D341Med (cell line): ENCODE data around the gene GLI1.
"Not testable (repeated sequence)": the region's sequence is repeated elsewhere in the genome, so short reads cannot be mapped to it uniquely, and the experiment has no call there.

ENCODE experiments used
- DNase-seq: peaks from one replicate; pipeline ENCODE4 v3.0.0; 2012; ENCODE audit warnings: low spot score

GLI1 gene

GRCh38 chr12:57459750-57460467 lies at the start of gene GLI1:
GLI1 (plus strand) TSS chr12:57459785; CDS start chr12:57463692, 3,907 bp downstream.
- peak; percentile 66 for DNase-seq

- DNase-seq: no peak
These were observed 49.1 kb upstream of the GLI1 start for GRCh38 chr12:57410534-57410933.

- DNase-seq: not testable (repeated sequence)
These were observed 45.4 kb upstream of the GLI1 start for GRCh38 chr12:57414160-57414559.

DNA sequence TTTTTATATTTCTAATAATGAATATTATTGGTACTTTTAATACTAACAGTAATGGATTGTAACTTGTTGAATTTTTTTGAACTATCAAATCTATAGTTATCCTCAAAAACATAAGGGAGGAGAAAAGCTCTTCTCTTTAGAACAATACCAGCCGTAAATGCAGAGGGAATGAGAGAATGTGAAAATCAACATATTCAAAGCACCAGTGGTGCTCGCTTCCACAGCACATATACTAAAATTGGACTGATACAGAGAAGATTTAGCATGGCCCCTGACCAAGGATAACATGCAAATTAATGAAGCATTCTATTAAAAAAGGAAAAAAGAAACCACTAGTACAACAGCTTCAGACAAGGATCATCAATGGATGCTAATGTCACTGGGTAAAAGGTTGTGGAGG lies 44.5 kb upstream of the GLI1 start:
- no peak for DNase-seq

DNA sequence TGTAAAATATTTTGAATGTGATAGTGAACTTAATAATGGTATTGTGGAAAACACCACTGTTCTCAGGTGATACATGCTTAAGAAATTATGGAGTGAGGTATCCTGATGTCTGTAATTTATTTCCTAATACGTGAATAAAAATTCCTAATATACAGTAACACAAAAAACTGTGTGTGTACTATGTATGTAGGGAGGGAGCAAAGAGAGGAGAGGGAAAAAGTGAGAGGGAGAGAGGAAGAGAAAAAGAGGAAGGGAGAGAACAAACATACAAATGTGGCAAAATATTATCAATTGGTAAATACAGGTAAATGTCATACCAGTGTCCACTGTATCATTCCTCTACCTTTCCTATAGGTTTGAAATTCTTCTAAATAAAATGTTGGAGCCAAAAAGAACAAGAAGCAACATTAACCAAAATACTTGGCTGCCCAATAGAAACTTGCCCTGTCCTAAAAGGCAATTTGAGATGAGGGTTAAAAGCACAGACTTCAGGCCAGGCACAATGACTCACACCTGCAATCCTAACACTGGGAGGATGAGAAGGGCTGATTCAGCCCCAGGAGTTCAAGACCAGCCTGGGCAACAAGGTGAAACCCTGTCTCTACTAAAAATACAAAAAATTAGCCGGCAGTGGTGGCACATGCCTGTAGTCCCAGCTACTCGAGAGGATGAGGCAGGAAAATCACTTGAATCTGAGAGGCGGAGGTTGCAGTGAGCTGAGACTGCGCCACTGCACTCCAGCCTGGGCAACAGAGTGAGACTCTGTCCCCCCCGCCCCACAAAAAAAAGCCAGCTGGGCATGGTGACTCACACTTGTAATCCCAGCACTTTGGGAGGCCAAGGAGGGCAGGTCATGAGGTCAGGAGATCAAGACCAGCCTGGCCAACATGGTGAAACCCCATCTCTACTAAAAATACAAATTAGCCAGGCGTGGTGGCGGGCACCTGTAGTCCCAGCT lies 43.3 kb upstream of the GLI1 start:
- DNase-seq: no peak

GRCh38 chr12:57418255-57418654 lies 41.3 kb upstream of the GLI1 start:
- no peak for DNase-seq

DNA sequence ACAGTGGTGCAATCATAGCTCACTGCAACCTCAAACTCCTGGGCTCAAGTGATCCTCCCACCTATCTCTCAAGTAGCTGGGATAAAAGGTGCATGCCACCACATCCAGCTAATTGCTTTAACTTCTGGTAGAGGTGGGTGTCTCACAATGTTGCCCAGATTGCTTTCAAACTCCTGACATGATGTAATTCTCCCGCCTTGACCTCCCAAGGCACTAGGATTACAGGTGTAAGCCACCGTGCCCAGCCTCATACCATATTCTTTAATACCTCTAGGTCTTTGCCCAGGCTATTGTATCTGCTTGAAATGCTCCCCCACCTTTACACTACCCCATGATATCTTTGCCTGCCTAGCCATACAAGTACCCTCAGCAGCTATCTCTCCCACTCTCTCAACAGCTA lies 40.1 kb upstream of the GLI1 start:
- no peak for DNase-seq

- DNase-seq: no peak
These were observed 39.1 kb upstream of the GLI1 start for GRCh38 chr12:57420482-57420881.

DNA sequence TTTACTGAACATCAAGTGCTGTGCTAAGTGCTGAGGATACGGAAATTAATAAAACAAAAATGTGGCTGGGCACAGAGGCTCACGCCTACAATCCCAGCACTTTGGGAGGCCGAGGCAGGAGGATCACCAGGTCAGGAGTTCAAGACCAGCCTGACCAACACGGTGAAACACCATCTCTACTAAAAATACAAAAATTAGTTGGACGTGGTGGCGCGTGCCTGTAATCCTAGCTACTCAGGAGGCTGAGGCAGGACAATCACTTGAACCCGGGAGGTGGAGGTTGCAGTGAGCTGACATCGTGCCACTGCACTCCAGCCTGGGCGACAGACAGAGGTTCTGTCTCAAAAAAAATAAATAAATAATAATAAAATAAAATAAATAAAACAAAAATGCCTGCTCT lies 32.6 kb upstream of the GLI1 start:
- not testable (repeated sequence) for DNase-seq

- DNase-seq: no peak
These were observed 30.6 kb upstream of the GLI1 start for GRCh38 chr12:57428965-57429364.

- no peak for DNase-seq
These were observed 30.0 kb upstream of the GLI1 start for GRCh38 chr12:57429473-57430111.

GRCh38 chr12:57430112-57430930 lies 29.3 kb upstream of the GLI1 start:
- no peak for DNase-seq

DNA sequence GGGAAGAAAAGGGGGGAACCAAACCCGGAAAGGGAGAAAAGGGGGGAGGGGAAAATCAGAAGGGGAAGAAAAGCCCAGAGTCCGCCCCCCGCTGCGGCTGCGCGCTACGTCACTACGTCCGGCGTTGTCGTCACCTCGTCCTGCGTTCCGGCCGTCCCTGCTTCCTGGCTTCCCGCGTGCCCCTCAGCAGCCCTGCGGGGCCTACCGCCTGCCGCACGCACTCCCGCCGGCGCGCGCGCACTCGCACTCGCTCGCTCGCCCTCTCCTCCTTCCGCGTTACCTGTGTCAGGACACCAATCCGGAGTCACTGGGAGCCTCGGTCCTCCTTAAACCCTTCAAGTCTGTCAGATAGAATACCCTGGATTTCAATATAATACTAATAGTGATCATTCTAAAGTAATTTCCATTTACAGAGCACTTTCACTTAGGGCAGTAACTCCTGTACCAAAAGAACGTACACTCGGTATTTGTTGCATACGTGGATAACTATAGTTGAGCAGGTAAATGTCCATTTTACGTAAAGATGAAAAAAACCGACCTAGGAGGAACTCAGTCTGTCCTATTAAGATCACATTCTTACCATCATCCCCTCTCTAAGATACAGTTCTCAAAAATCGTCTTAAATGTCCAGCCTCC lies 28.5 kb upstream of the GLI1 start, which contains the start of gene R3HDM2:
Gene R3HDM2, minus strand, starts transcription at position 113 of the 636 bp plus-strand sequence. CDS start 120,615 bp downstream, outside the sequence.
- DNase-seq: peak; percentile 99

DNA sequence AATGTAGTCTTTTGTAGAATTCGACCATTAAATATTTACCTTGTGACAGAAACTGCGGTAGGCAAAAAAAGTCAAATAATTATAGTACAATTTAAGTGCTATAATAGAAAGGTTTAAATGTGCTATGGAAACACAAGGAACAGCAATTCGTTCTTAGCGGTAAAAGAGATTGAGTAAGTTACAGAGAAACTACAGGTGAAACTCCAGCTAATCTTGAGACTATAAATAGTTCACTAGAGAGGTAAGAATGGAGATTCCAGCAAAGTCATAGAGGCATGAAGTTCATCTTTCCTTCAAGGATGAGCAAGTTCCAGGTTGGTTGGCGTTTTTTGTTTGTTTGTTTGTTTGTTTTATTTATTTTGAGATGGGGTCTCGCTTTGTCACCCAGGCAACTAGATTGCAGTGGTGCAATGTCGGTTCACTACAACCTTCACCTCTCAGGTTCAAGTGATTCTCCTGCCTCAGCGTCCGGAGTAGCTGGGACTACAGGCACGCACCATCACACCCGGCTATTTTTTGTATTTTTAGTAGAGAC lies 27.9 kb upstream of the GLI1 start:
- no peak for DNase-seq

- no peak for DNase-seq
These were observed 26.2 kb upstream of the GLI1 start for GRCh38 chr12:57433370-57433769.

- no peak for DNase-seq
These were observed 24.9 kb upstream of the GLI1 start, which contains the start of gene INHBC for GRCh38 chr12:57434517-57435223. INHBC (plus strand) TSS chr12:57434784; CDS start chr12:57434887, 103 bp downstream.

DNA sequence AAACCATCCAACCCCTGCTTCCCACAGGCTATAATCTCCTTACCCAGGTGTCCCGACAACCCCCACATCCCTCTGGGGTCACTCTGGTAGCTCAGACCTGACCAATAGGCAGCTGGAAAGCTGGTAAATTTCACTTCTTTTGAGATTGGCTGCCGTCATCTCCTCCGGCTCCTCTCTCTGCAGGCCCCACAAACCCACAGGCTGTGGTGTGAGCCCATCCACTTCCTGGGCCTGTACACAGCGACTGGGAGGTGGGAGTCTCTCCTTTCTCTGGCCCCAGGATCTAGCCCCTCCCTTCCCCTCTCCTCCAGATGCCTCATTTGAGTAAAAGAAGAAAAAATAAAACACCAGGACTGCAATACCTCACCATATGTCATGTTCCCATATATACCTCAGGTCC lies 24.3 kb upstream of the GLI1 start:
- no peak for DNase-seq

GRCh38 chr12:57438400-57438799 lies 21.2 kb upstream of the GLI1 start:
- no peak for DNase-seq

GRCh38 chr12:57439762-57440266 lies 19.8 kb upstream of the GLI1 start:
- DNase-seq: no peak

DNA sequence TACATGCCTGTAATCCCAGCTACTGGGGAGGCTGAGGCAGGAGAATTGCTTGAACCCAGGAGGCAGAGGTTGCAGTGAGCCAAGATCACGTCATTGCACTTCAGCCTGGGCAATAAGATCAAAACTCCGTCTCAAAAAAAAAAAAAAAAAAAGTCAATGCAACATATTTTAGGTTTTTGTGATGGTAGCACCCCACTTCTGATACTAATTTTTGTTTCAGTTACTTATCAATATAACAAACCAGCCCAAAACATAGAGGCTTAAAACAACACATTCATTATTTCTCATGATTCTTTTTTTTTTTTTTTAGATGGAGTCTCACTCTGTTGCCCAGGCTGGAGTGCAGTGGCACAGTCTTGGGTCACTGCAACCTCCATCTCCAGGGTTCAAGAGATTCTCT lies 18.2 kb upstream of the GLI1 start:
- DNase-seq: not testable (repeated sequence)
